ENCODE data around the gene USH2A. TPM values are rescaled to one million over a fixed set of nuclear protein-coding genes. Genes with fewer than 3 reads are reported as not detected.

Gene USH2A
- total RNA-seq, 2 experiments from 2014 or later = not detected

- POLR2A ChIA-PET = no interaction called here
- Mint-ChIP-seq H3K27ac (no peak overlapping the region), H3K27me3 (no peaks in the 10 kb centered on the region), H3K36me3 (ENCODE audit: low read depth) (no peaks in the 10 kb centered on the region), H3K9me3 (ENCODE audit: low read depth) (peaks cover 5% of the 10 kb centered on the region), H3K4me1 (no peaks in the 10 kb centered on the region), H3K4me3 (no peak overlapping the region)
- DNase-seq = no peak
- intact Hi-C loops (cut with DNase I, micrococcal nuclease) = no loop called here
- ATAC-seq = no peak
- CTCF ChIA-PET = no interaction called here
Measured at GRCh38 chr1:216325946-216326345, 97.3 kb downstream of the USH2A start.

- H3K4me3 Mint-ChIP-seq = no peak overlapping the region
- H3K9me3 Mint-ChIP-seq (ENCODE audit: low read depth) = peaks cover 2% of the 10 kb centered on the region
- ChIA-PET CTCF (no interaction called here), POLR2A (no interaction called here)
- H3K36me3 Mint-ChIP-seq (ENCODE audit: low read depth) = no peaks in the 10 kb centered on the region
- intact Hi-C loops (cut with DNase I, micrococcal nuclease) = no loop called here
- H3K27me3 Mint-ChIP-seq = no peaks in the 10 kb centered on the region
- DNase-seq = no peak
- H3K27ac Mint-ChIP-seq = no peak overlapping the region
- ATAC-seq = no peak
- H3K4me1 Mint-ChIP-seq = no peaks in the 10 kb centered on the region
Measured at GRCh38 chr1:216325336-216325735, 97.9 kb downstream of the USH2A start.

DNA sequence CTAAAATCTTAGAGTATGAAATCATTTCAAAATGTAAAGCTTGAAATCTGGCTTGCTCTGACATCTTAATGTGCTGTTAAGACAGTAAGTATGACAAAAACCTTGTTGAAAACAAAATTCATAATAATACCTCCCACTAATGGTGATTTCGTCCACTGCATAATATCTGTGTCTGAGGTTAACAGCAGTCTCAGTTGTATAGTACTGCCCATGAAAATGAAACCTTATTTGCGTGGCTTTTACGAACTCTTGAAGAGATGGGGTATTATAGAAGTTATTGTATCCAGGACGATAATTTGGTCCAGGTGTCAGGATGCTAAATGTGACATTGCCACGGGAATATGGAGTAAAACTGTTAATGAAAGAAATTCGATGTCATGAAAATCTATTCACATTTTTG lies 99.9 kb downstream of the USH2A start:
- POLR2A ChIA-PET = no interaction called here
- no peaks in the 10 kb centered on the region for H3K27me3 Mint-ChIP-seq

DNA sequence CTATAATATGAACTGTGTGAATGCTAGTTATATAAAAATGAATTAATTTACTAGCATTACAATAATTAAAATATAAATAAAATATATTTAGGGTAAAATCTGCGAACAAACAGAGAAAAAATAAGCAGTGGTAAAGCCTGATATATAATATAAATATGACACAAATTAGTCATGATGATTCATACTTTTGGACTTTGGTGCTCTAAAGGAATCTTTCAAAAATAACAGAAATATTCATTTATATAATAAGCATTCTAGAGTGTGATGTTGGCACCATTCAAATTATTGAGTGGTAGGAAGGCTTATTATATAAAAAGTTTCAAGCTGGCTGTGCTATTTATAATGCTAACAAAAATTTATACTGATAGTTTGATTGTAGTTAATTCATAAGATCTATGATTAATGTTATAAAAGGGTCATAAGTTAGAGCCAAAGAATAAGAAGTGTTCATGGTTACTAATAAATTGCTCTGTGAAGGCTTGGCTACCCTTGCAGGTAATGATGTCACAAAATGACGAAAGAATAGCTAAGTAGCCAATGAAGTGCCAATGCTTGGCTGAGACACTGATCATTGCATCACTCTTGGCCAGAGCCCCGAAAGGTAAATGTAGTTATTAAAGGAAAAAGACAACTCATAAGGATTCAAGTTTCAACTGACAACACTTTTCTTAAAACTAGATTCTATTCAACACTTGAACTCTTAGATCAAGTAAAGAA lies 108.7 kb downstream of the USH2A start:
- DNase-seq (no peak), ATAC-seq (no peak)
- Mint-ChIP-seq H3K27me3 (no peaks in the 10 kb centered on the region), H3K4me1 (no peaks in the 10 kb centered on the region), H3K9me3 (ENCODE audit: low read depth) (peaks cover 2% of the 10 kb centered on the region), H3K27ac (no peak overlapping the region), H3K36me3 (ENCODE audit: low read depth) (no peaks in the 10 kb centered on the region), H3K4me3 (no peak overlapping the region)
- POLR2A ChIA-PET = no interaction called here
- CTCF ChIA-PET = interaction anchor here (0.6 kb wide), 1 partner anchor 9 kb away, joined by 3 read pairs; no protein-coding TSS in a partner anchor
- intact Hi-C loops (cut with DNase I, micrococcal nuclease) = no loop called here

More for the DNA sequence above, 99.9 kb downstream of the USH2A start:
- no peaks in the 10 kb centered on the region for H3K9me3 Mint-ChIP-seq (ENCODE audit: low read depth)
- intact Hi-C loops (cut with DNase I, micrococcal nuclease) = no loop called here
- CTCF ChIA-PET = interaction anchor here (0.6 kb wide), 1 partner anchor 21 kb away, joined by 3 read pairs; no protein-coding TSS in a partner anchor
- no peaks in the 10 kb centered on the region for H3K36me3 Mint-ChIP-seq (ENCODE audit: low read depth)
- no peak overlapping the region for H3K27ac Mint-ChIP-seq
- DNase-seq (no peak), ATAC-seq (no peak)
- no peak overlapping the region for H3K4me3 Mint-ChIP-seq
- no peaks in the 10 kb centered on the region for H3K4me1 Mint-ChIP-seq

- Mint-ChIP-seq H3K9me3 (ENCODE audit: low read depth) (no peaks in the 10 kb centered on the region), H3K27ac (no peak overlapping the region), H3K36me3 (ENCODE audit: low read depth) (no peaks in the 10 kb centered on the region), H3K4me3 (no peak overlapping the region), H3K27me3 (no peaks in the 10 kb centered on the region), H3K4me1 (no peaks in the 10 kb centered on the region)
- ATAC-seq (no peak), DNase-seq (peak; percentile 6)
- ChIA-PET CTCF (no interaction called here), POLR2A (no interaction called here)
- intact Hi-C loops (cut with DNase I, micrococcal nuclease) = no loop called here
Measured at GRCh38 chr1:216310776-216311175, 112.5 kb downstream of the USH2A start.

DNA sequence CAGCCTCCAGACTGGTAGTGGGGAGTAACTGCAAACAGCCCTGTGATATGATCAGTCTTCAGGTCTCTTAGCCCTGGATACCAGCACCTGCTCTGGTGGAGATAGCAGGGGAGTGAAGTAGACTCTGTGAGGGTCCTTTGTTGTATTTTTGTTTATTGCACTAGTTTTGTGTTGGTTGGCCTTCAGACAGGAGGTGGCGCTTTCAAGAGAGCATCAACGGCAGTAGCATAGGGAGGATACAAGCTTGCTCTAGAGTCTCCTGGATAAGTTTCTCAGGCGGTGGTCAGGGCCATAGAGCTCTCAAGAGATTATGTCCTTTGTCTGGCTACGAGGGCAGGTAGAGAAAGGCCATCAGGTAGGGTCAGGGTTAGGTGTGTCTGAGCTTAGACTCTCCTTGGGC lies 116.4 kb downstream of the USH2A start:
- H3K27ac Mint-ChIP-seq = no peak overlapping the region
- ATAC-seq (no peak), DNase-seq (no peak)
- ChIA-PET CTCF (interaction anchor here (0.6 kb wide), 1 partner anchor 14 kb away, joined by 3 read pairs; no protein-coding TSS in a partner anchor), POLR2A (no interaction called here)
- no peaks in the 10 kb centered on the region for H3K4me1 Mint-ChIP-seq
- H3K36me3 Mint-ChIP-seq (ENCODE audit: low read depth) = no peaks in the 10 kb centered on the region
- H3K9me3 Mint-ChIP-seq (ENCODE audit: low read depth) = no peaks in the 10 kb centered on the region
- intact Hi-C loops (cut with DNase I, micrococcal nuclease) = no loop called here
- H3K27me3 Mint-ChIP-seq = no peaks in the 10 kb centered on the region
- no peak overlapping the region for H3K4me3 Mint-ChIP-seq

DNA sequence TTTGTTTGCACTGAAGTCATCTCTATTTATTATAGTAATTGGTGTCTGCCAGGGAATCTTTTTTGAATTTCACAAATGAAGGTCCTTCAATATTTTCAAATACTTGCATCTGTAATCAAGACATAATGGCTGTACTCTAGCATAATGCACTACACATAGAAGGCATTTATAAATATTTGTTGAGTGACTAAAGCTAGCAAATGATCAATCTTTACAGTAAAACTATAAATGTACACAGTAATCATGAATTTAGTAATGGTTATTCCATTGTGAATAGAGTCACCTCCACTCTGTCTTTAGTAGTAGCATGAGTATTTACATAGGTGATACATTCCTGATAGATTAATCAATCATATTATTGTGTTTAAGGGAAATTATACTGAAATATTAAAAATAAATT lies 119.6 kb downstream of the USH2A start:
- Mint-ChIP-seq H3K27me3 (no peaks in the 10 kb centered on the region), H3K27ac (no peak overlapping the region), H3K9me3 (ENCODE audit: low read depth) (no peaks in the 10 kb centered on the region), H3K4me1 (no peaks in the 10 kb centered on the region), H3K36me3 (ENCODE audit: low read depth) (no peaks in the 10 kb centered on the region), H3K4me3 (no peak overlapping the region)
- DNase-seq (no peak), ATAC-seq (no peak)
- CTCF ChIA-PET = no interaction called here
- intact Hi-C loops (cut with DNase I, micrococcal nuclease) = no loop called here
- POLR2A ChIA-PET = no interaction called here

- Mint-ChIP-seq H3K4me1 (no peaks in the 10 kb centered on the region), H3K36me3 (ENCODE audit: low read depth) (no peaks in the 10 kb centered on the region), H3K27ac (no peak overlapping the region), H3K9me3 (ENCODE audit: low read depth) (peaks cover 6% of the 10 kb centered on the region), H3K27me3 (no peaks in the 10 kb centered on the region), H3K4me3 (no peak overlapping the region)
- no peak for DNase-seq
- intact Hi-C loops (cut with DNase I, micrococcal nuclease) = no loop called here
- no peak for ATAC-seq
- ChIA-PET CTCF (no interaction called here), POLR2A (no interaction called here)
Measured at GRCh38 chr1:216293683-216294082, 129.6 kb downstream of the USH2A start.

GRCh38 chr1:216290074-216290473 lies 133.2 kb downstream of the USH2A start:
- ATAC-seq = no peak
- no peak overlapping the region for H3K4me3 Mint-ChIP-seq
- ChIA-PET POLR2A (no interaction called here), CTCF (no interaction called here)
- H3K4me1 Mint-ChIP-seq = no peaks in the 10 kb centered on the region
- H3K9me3 Mint-ChIP-seq (ENCODE audit: low read depth) = peaks cover 12% of the 10 kb centered on the region
- DNase-seq = no peak
- H3K27ac Mint-ChIP-seq = no peak overlapping the region
- H3K27me3 Mint-ChIP-seq = no peaks in the 10 kb centered on the region
- intact Hi-C loops (cut with DNase I, micrococcal nuclease) = no loop called here
- H3K36me3 Mint-ChIP-seq (ENCODE audit: low read depth) = no peaks in the 10 kb centered on the region

GRCh38 chr1:216285052-216285451 lies 138.2 kb downstream of the USH2A start:
- ChIA-PET CTCF (no interaction called here), POLR2A (no interaction called here)
- Mint-ChIP-seq H3K36me3 (ENCODE audit: low read depth) (no peaks in the 10 kb centered on the region), H3K9me3 (ENCODE audit: low read depth) (peaks cover 18% of the 10 kb centered on the region), H3K27ac (no peak overlapping the region), H3K4me1 (no peaks in the 10 kb centered on the region), H3K4me3 (no peak overlapping the region), H3K27me3 (no peaks in the 10 kb centered on the region)
- ATAC-seq (no peak), DNase-seq (no peak)
- intact Hi-C loops (cut with DNase I, micrococcal nuclease) = no loop called here

- ChIA-PET POLR2A (no interaction called here), CTCF (no interaction called here)
- intact Hi-C loops (cut with DNase I, micrococcal nuclease) = no loop called here
- Mint-ChIP-seq H3K9me3 (ENCODE audit: low read depth) (peaks cover 22% of the 10 kb centered on the region), H3K27ac (no peak overlapping the region), H3K4me3 (no peak overlapping the region), H3K4me1 (no peaks in the 10 kb centered on the region), H3K27me3 (no peaks in the 10 kb centered on the region), H3K36me3 (ENCODE audit: low read depth) (no peaks in the 10 kb centered on the region)
- no peak for DNase-seq
- ATAC-seq = no peak
Measured at GRCh38 chr1:216281757-216282156, 141.5 kb downstream of the USH2A start.

- Mint-ChIP-seq H3K4me1 (no peaks in the 10 kb centered on the region), H3K36me3 (ENCODE audit: low read depth) (no peaks in the 10 kb centered on the region), H3K27me3 (no peaks in the 10 kb centered on the region), H3K27ac (no peak overlapping the region), H3K4me3 (no peak overlapping the region), H3K9me3 (ENCODE audit: low read depth) (peaks cover 9% of the 10 kb centered on the region)
- ATAC-seq (no peak), DNase-seq (no peak)
- ChIA-PET CTCF (no interaction called here), POLR2A (no interaction called here)
- intact Hi-C loops (cut with DNase I, micrococcal nuclease) = loop anchor here in 1 of 2 experiments (5.0 kb wide), 1 partner anchor 1757 kb away; no protein-coding TSS in a partner anchor
Measured at GRCh38 chr1:216270086-216270773, 153.0 kb downstream of the USH2A start.

Data from activated CD4-positive, alpha-beta T cell treated with anti-CD3 and anti-CD28 coated beads for 36 hours (primary cell).